EH (cell line): ENCODE results near the gene CA5A.

Experiments
- DNase-seq: peaks from one replicate; pipeline ENCODE4 v3.0.0-alpha.2; 2015; ENCODE audit warnings: low read depth

CA5A gene

DNA sequence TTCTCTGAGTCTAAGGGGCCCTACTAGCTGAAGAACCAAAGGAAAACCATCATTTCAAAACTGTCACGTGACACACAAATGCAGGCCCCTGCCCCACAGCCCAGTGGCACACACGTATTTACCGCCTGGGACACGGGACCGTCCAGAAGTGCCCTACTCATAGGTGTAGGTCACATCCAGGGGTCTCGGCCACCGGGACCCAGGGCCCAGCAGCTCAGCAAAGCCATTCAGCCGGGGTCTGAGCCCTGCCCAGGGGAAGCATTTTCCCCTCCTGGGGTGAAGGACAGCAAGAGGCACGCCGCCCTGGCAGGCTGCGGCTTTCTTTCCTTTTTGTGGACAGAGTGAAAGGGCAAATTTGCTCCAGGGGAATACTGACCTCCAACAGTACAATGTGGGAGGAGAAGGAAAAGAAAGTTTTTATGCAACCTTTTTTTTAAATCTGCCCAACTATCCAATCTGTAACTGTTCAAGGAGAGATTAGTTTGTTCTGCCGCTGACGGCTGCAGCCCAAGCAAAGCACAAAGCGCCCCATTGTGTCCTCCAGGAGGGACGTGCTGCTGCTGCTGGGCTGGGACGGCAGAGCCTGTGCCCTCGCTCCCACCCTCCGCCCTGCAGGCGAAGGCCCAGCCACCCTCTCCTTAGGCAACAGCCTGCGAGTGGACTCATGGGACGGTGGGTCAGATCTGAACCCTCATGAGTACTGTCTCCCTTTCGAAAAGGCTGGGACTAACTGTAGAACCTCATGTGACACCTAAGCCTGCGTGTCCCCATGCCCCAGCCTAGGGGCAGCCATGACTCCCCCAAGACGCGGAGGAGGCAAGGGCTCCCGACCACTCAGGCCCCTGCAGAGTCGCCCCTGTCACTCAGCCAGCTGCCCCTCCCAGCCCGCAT is 88.3 kb downstream of the CA5A start:
- DNase-seq: no peak

GRCh38 chr16:87847467-87847784 is 88.9 kb downstream of the CA5A start:
- no peak for DNase-seq

GRCh38 chr16:87846705-87847466 is 89.4 kb downstream of the CA5A start:
- DNase-seq: no peak

GRCh38 chr16:87845807-87846619 is 90.3 kb downstream of the CA5A start:
- no peak for DNase-seq

DNA sequence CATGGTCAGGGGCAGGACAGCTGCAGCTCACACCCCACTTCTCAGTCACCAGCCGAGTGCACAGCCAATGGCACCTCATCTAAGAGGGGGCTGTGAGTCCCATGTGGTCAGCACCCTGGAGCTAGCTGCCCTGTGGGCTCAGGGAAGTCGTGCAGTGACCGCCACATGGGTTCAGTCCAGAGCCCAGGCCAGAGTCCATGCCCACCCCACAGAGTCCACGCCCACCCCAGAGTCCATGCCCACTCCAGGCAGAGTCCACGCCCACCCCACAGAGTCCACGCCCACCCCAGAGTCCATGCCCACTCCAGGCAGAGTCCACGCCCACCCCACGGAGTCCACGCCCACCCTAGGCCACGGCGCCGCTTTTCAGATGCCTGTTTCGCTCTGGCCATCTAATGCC is 91.1 kb downstream of the CA5A start:
- no peak for DNase-seq

- DNase-seq: no peak
Measured at GRCh38 chr16:87844809-87845208, 91.5 kb downstream of the CA5A start.

DNA sequence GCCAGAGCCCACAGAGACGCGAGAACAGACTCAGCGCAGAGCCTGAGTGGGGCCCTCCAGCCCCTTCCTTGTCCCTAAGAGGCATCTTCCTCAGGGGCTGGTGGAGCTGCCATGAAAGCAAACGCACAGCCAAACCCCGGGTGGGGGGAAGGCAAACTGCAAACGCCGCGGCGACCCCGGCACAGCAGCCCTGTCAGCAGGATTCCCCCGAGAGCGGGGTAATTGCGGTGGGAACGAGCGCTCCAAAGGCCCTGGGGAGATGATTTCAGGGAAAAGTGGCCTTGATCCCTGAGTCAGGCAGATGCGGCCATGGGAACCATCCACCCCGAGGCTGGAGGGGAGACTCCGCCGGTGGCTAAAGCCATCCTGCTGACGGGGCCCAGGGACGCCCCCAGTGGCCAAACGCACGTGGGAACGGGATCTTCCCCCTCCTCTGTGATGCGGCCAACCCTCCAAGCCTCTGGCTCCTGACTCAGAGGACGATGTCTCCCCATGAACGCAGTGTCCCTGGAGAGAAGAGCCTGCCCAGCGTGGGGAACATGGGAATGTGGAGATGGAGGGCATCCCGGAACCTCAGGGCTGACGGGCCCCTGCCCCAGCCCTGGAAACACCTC is 92.1 kb downstream of the CA5A start:
- no peak for DNase-seq

GRCh38 chr16:87843678-87844105 is 92.6 kb downstream of the CA5A start:
- no peak for DNase-seq

DNA sequence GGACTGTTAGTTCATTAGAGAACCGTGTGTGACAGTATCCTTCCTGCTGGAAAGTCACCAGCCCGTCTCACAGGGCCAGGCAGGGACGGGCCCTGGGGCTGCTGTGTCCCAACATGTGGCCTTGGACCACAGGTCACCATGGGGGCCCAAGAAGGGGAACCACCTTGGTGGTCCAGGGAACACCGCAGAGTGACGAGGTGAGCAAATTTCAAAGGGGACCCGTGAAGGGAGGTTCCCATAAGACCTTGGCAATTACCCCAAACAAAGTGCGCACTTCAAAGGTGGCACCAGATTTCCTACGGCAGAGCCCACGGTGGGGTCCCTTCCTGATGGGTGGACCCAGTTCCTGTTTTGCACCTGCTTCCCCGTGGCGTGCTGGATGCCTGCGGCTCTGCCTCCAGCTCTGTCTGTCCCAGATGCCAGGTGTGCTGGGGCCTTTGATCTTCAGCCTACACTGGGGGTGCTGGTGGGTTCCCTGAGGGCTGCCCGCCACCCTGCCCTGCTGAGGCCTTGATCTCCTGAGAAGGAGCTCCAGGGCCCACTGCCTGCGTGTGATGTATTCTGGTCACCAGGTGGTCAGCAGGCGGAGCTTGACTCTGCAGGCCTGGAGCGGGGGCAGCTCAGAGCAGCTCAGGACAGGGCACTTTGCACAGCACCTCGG is 94.0 kb downstream of the CA5A start:
- no peak for DNase-seq

GRCh38 chr16:87841340-87842208 is 94.8 kb downstream of the CA5A start:
- no peak for DNase-seq

- DNase-seq: no peak
Measured at GRCh38 chr16:87840271-87840978, 95.9 kb downstream of the CA5A start.

GRCh38 chr16:87839542-87840270 is 96.6 kb downstream of the CA5A start:
- DNase-seq: no peak

GRCh38 chr16:87838643-87839541 is 97.4 kb downstream of the CA5A start:
- no peak for DNase-seq
